Nephron progenitor cell (in vitro differentiated cells): ENCODE results near the gene DSG2.

Source experiments
- DNase-seq: peaks from one replicate; pipeline ENCODE4 v3.0.0; 2021
- H3K27ac Mint-ChIP-seq: 2 replicates; pipeline ENCODE4 v1.8.0; 2021; ENCODE audit warnings: mild to moderate bottlenecking, moderate library complexity, mixed read lengths
- H3K27me3 Mint-ChIP-seq: 2 replicates; pipeline ENCODE4 v1.8.0; 2021; ENCODE audit warnings: mild to moderate bottlenecking, low read depth, mixed read lengths; ENCODE audit not compliant: poor library complexity
- H3K36me3 Mint-ChIP-seq: 2 replicates; pipeline ENCODE4 v1.8.0; 2021; ENCODE audit warnings: low read depth, mixed read lengths
- H3K4me1 Mint-ChIP-seq: 2 replicates; pipeline ENCODE4 v1.8.0; 2021; ENCODE audit warnings: mixed read lengths
- H3K4me3 Mint-ChIP-seq: 2 replicates; pipeline ENCODE4 v1.8.0; 2021; ENCODE audit warnings: mild to moderate bottlenecking, moderate library complexity, mixed read lengths
- H3K9me3 Mint-ChIP-seq: 2 replicates; pipeline ENCODE4 v1.8.0; 2021; ENCODE audit warnings: mild to moderate bottlenecking, moderate library complexity, mixed read lengths
- CTCF ChIP-seq: fragments of 200-600 bp; sonication (generic); IDR thresholded peaks from 2 replicates; pipeline ENCODE4 v1.5.0; 2021; ENCODE audit warnings: antibody characterized with exemption

DSG2 gene

GRCh38 chr18:31511098-31511497, 13.1 kb downstream of the DSG2 start:
- Mint-ChIP-seq H3K4me3 (no peak overlapping the region), H3K36me3 (peaks cover 11% of the 10 kb centered on the region), H3K27me3 (no peaks in the 10 kb centered on the region), H3K4me1 (peaks cover 50% of the 10 kb centered on the region), H3K9me3 (peaks cover 15% of the 10 kb centered on the region), H3K27ac (peak overlapping the region; percentile 90)
- no peak for TF ChIP-seq CTCF
- DNase-seq, result no peak

- peak; percentile 7 for DNase-seq
- Mint-ChIP-seq H3K9me3 (peaks cover 5% of the 10 kb centered on the region), H3K27me3 (no peaks in the 10 kb centered on the region), H3K4me1 (peaks cover 50% of the 10 kb centered on the region), H3K27ac (peak overlapping the region; percentile 8), H3K4me3 (no peak overlapping the region), H3K36me3 (peaks cover 11% of the 10 kb centered on the region)
- no peak for TF ChIP-seq CTCF
Observed at GRCh38 chr18:31512203-31512764, 14.3 kb downstream of the DSG2 start.

GRCh38 chr18:31513189-31513935, 15.4 kb downstream of the DSG2 start:
- Mint-ChIP-seq H3K4me3 (no peak overlapping the region), H3K27me3 (no peaks in the 10 kb centered on the region), H3K36me3 (peaks cover 14% of the 10 kb centered on the region), H3K27ac (peak overlapping the region; percentile 20), H3K4me1 (peaks cover 50% of the 10 kb centered on the region), H3K9me3 (no peaks in the 10 kb centered on the region)
- DNase-seq, result no peak
- TF ChIP-seq CTCF, result no peak

- H3K27me3 Mint-ChIP-seq, result no peaks in the 10 kb centered on the region
- H3K9me3 Mint-ChIP-seq, result no peaks in the 10 kb centered on the region
- DNase-seq, result no peak
- H3K36me3 Mint-ChIP-seq, result peaks cover 19% of the 10 kb centered on the region
- H3K4me1 Mint-ChIP-seq, result peaks cover 26% of the 10 kb centered on the region
- no peak overlapping the region for H3K27ac Mint-ChIP-seq
- no peak for TF ChIP-seq CTCF
- no peak overlapping the region for H3K4me3 Mint-ChIP-seq
Observed at GRCh38 chr18:31516437-31516836, 18.5 kb downstream of the DSG2 start.

GRCh38 chr18:31526374-31526773, 28.4 kb downstream of the DSG2 start:
- DNase-seq, result no peak
- no peaks in the 10 kb centered on the region for H3K27me3 Mint-ChIP-seq
- no peaks in the 10 kb centered on the region for H3K4me1 Mint-ChIP-seq
- H3K36me3 Mint-ChIP-seq, result peaks cover 72% of the 10 kb centered on the region
- TF ChIP-seq CTCF, result no peak
- no peak overlapping the region for H3K27ac Mint-ChIP-seq
- no peak overlapping the region for H3K4me3 Mint-ChIP-seq
- no peaks in the 10 kb centered on the region for H3K9me3 Mint-ChIP-seq

- H3K27me3 Mint-ChIP-seq, result no peaks in the 10 kb centered on the region
- no peaks in the 10 kb centered on the region for H3K4me1 Mint-ChIP-seq
- H3K9me3 Mint-ChIP-seq, result no peaks in the 10 kb centered on the region
- DNase-seq, result no peak
- no peak overlapping the region for H3K27ac Mint-ChIP-seq
- H3K4me3 Mint-ChIP-seq, result no peak overlapping the region
- TF ChIP-seq CTCF, result no peak
- H3K36me3 Mint-ChIP-seq, result peaks cover 80% of the 10 kb centered on the region
Observed at GRCh38 chr18:31533236-31533635, 35.3 kb downstream of the DSG2 start.
